ENCODE measurements around the gene PGD. TPM values are rescaled to one million over a fixed set of nuclear protein-coding genes. Genes with fewer than 3 reads are reported as not detected.
A peak's percentile ranks its signal among the peaks of the same experiment; 100 is the strongest.

The PGD gene
- total and polyA plus RNA-seq, 2 donors (not counting 1 experiment from before 2014, with no cell fraction given) = 13.7 to 56.7 TPM

DNA sequence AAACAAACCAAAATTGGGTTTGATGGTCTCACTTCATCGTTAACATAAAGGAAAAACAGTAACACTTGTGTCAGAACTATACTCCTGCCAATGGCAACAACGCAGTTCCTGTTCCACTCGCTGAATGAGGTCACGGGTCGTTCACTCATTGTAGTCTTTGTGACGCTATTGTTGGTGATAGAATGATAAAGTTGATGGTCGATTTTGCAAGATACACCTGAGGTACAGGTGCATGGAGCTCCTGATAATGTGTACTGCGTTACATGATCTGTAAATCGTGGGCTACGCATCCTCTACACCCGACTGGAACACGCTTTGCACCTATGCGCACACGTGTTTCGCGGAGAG is 31.0 kb downstream of the PGD start:
- POLR2A ChIA-PET = interaction anchor here (0.7 to 2.2 kb wide), 4 partner anchors 10 to 397 kb away, joined by 3 to 7 read pairs (median 4); partner anchors contain the start of genes KIF1B, PEX14 and UBE4B
- peaks cover 30% of the 10 kb centered on the region for H3K4me1 Mint-ChIP-seq
- WGBS (ENCODE audit: insufficient coverage) = 26% methylated on average over 16 of the region's 16 CpGs
- intact Hi-C loops (cut with micrococcal nuclease) = loop anchor here (1.0 kb wide), 3 partner anchors 32 to 520 kb away; partner anchors contain the start of genes CTNNBIP1 and DFFA
- no peak for ATAC-seq (ENCODE audit: low read depth)
- H3K9me3 ChIP-seq (ENCODE audit: control extremely low read depth in 1 of 3, control insufficient read depth in 2 of 3, insufficient read depth in 1 of 3, low read length in 2 of 3) = peaks cover 0 to 3% (median 0%) of the 10 kb centered on the region in 3 donors
- no peaks in the 10 kb centered on the region for H3K27me3 ChIP-seq (replicated peaks in 1 of 4; ENCODE audit: control extremely low read depth in 1 of 4, control insufficient read depth in 3 of 4, insufficient read depth in 4 of 4, low read length in 3 of 4)
- H3K4me2 ChIP-seq (replicated peaks; ENCODE audit: low read depth, low read length, poor library complexity, severe bottlenecking) = peak overlapping the region; percentile 99
- no peak for TF ChIP-seq EZH2 (IDR thresholded peaks at IDR 0.05; ENCODE audit: borderline replicate concordance, insufficient read depth, low read depth, low read length, poor library complexity, severe bottlenecking)
- no peak for TF ChIP-seq CTCF (IDR thresholded peaks at IDR 0.05)
- H3K27ac Mint-ChIP-seq = peak overlapping the region; percentile 99
- peak overlapping the region; percentile 97 for H3K9ac ChIP-seq (ENCODE audit: low read length)
- peak overlapping the region; percentile 95 for H2AFZ ChIP-seq (ENCODE audit: insufficient read depth, low read depth, low read length, poor library complexity, severe bottlenecking)
- H3K9me3 Mint-ChIP-seq (ENCODE audit: insufficient read depth) = no peaks in the 10 kb centered on the region
- peaks cover 11 to 30% of the 10 kb centered on the region in 2 donors for H3K4me1 ChIP-seq (ENCODE audit: control insufficient read depth in 2 of 2, insufficient read depth in 2 of 2, low read length in 2 of 2)
- H3K79me2 ChIP-seq (ENCODE audit: control insufficient read depth, insufficient read depth, low read length) = peaks cover 10% of the 10 kb centered on the region
- H3K4me3 Mint-ChIP-seq = peak overlapping the region; percentile 96
- H3K27ac ChIP-seq (ENCODE audit: low read length in 2 of 2) = peak overlapping the region in 1 of 2 donors; percentile 95
- no peaks in the 10 kb centered on the region for H3K36me3 ChIP-seq (replicated peaks in 1 of 2; ENCODE audit: control extremely low read depth in 1 of 2, control insufficient read depth in 1 of 2, extremely low read depth in 1 of 2, insufficient read depth in 2 of 2, low read length in 1 of 2)
- H3K4me3 ChIP-seq (ENCODE audit: control extremely low read depth in 1 of 5, extremely low read depth in 1 of 5, insufficient read depth in 1 of 5, low read depth in 2 of 5, low read length in 4 of 5) = peak overlapping the region; percentile 8 to 90 (median 69)
- CTCF ChIA-PET = interaction anchor here (0.7 to 3.3 kb wide), 23 partner anchors 8 to 946 kb away, joined by 3 to 51 read pairs (median 4); partner anchors contain the start of genes DFFA, KIF1B and PGD
- DNase-seq = no peak
- no peaks in the 10 kb centered on the region for H3K27me3 Mint-ChIP-seq
- no peaks in the 10 kb centered on the region for H4K20me1 ChIP-seq (ENCODE audit: control insufficient read depth, insufficient read depth, low read length, poor library complexity, severe bottlenecking)

Measured in B cell (primary cell).